Measurements from ENCODE around the gene CUTA.

DNA sequence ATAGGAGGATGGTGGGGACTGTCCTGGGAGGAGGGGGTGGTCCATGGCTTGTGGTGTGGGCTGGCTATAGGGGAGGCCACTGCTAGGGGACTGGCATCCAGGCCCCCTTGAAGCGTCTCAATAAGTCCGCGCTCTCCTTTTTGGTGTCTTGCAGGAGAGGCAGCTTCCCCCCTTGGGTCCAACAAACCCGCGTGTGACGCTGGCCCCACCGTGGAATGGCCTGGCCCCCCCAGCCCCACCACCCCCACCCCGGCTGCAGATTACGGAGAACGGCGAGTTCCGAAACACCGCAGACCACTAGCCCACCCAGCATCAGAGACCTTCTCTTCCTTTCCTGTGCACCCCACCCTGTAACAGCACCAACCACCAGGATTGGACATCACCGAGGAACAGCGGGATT, 33.7 kb upstream of the CUTA start:
- TF ChIP-seq EZH2 (IDR thresholded peaks at IDR 0.05), result no peak
- no peak for TF ChIP-seq POLR2AphosphoS5 (IDR thresholded peaks at IDR 0.05; ENCODE audit: borderline replicate concordance, low read depth, low read length)

Measured in SK-N-MC (cell line).